Measurements from ENCODE around the gene UTS2.

Gene UTS2

DNA sequence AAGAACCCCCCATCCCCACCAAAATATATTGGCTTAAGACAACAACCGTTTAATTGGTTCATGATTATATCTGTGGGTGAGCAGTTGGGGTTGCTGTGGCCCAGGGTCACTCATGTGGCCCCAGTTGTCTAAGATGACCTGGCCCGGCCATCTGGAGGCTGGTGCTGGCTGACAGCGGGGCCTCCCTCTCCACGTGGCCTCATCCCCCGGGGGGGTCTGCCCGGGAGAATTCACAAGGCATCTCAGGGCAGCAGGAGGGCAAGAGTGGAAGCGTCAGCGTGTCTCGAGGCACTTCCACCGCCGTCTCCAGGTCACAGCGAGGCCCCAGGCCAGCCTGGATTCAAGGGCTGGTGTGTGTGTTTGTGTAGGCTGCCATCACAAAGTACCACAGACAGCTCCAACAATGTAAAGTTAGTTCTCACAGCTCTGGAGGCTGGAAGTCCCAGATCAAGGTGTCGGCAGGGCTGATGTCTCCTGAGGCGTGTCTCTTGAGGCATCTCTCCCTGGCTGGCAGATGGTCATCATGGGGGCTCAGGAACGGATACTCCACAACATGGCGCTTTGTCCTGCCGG, 11.0 kb upstream of the UTS2 start:
- no peak for DNase-seq (ENCODE audit: low read depth in 2 of 2)

DNA sequence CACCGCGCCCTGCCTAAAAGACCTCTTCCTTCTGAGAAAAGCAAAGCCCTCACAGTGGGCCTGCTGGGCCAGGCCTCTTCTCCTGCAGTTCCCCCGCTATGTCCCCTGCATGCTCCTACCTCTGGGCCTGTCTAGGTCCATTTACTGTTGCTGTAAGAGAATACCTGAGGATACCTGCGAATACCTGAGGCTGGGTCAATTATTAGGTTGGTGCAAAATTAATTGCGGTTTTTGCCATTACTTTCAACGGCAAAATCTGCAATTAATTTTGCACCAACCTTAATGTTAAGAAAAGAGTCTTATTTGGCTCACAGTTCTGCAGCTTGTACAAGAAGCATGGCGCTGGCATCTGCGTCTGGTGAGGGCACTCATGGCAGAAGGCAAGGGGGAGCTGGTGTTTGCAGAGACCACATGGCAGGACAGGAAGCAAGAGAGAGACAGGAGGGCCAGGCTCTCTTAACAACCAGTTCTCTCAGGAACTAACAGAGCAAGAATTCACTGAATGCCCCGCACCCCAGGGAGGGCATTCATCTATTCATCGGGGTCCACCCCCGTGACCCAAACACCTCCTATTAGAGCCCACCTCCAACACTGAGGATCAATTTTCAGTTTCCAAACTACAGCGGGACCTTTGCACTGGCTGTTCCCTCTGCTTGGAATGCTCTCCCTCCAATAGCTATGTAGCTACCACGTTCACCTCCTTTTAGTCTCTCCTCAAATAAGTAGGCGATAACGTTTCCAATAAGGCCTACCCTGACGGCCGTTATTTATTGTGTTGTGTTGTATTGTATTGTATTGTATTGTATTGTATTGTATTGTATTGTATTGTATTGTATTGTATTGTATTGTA, 9.6 kb upstream of the UTS2 start:
- DNase-seq (ENCODE audit: low read depth in 2 of 2): no peak

GRCh38 chr1:7861452-7861851, 8.6 kb upstream of the UTS2 start:
- DNase-seq (ENCODE audit: low read depth in 2 of 2): no peak

- DNase-seq (ENCODE audit: low read depth in 2 of 2): no peak
Observed at GRCh38 chr1:7860130-7860529, 7.3 kb upstream of the UTS2 start.

DNA sequence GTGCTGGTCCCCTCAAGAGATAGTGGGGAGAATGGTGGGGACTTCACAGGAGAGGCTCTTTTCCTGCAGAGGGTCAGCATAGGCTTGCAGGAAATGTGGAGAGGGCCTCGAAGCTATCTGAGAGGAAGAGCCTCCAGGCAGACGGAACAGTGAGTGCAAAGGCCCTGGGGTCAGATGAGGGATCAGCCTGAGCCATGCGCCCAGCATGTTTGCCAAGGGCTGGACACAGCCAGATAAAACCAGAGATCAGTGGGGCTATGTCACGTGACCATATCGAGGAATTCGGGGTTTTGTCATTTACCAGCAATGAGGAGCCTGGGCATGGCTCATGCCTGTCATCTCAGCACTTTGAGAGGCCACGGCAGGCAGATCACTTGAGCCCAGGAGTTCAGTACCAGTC, 6.5 kb upstream of the UTS2 start:
- DNase-seq (ENCODE audit: low read depth in 2 of 2): no peak

DNA sequence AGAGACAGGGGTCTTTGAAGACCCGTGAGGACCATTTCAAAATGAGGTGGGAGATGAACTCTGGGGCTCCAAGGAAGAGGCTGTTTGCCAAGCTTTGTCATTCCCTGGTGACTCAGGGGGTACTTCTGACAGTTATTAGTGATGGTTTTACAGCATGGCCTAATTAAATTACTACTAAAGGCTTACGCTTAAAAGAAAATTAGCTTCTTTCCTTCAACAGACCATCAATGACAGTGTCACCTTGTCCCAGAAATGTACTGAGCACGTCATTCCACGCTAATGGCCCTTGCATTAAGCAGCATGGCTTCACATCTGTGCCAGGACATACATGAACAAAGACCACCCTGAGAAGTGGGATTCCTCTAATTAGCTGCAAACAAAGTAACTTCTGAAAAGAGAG, 5.1 kb upstream of the UTS2 start:
- DNase-seq (ENCODE audit: low read depth in 2 of 2): no peak

DNA sequence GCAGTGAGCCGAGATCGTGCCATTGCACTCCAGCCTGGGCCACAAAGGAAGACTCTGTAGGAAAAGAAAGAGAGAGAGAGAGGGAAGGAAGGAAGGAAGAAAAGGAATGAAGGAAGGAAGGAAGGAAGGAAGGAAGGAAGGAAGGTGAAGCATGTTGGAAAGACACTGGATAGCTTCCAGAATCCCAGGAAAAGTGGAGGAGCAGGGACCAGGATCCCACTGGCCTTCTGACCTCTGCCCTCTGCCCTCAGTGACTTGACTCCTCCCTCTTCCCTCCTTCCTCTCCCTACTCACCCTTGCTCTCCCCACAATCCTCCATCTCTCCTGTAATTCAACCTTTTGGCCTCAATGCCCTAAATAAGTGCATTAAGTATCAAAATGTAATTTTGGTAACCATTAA, 4.1 kb upstream of the UTS2 start:
- no peak for DNase-seq (ENCODE audit: low read depth in 2 of 2)

- no peak for DNase-seq (ENCODE audit: low read depth in 2 of 2)
Observed at GRCh38 chr1:7856345-7856744, 3.5 kb upstream of the UTS2 start.

DNA sequence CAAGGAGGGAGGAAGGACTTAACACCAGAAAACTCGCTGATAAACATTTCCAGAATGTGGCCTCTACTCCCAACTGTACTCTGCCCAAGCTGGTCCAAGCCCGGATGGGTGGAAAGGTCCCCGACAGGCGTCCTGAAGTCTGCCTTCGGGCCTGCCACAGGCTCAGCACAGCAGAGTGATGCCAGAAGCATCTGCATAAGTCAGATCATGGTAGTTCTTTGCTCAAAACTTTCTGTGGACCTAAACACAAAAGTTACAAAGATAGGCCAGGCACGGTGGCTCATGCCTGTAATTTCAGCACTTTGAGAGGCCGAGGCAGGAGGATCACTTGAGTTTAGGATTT, 790 bp upstream of the UTS2 start:
- DNase-seq (ENCODE audit: low read depth in 2 of 2): no peak

DNA sequence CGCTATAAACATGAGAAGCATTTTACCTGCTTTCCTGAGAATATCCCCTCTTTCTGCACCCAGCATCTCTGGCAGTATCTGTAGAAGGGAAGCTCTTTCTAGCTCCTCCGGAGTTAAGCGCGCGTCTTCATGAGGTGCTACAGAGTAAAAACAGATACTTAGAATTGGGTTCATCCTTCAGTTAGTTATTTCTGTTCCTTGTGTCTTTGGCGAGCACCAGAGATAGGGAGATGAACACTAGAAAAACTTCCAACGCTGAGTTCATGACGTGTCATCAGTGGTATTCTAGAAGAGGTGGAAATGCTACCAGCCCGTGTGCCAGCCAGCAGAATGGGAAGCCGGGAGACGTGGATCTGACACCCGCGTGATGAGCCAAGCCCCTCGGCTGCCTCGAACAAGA, 2.1 kb downstream of the UTS2 start:
- no peak for DNase-seq (ENCODE audit: low read depth in 2 of 2)

- DNase-seq (ENCODE audit: low read depth in 2 of 2): no peak
Observed at GRCh38 chr1:7847599-7847998, 5.3 kb downstream of the UTS2 start.

DNA sequence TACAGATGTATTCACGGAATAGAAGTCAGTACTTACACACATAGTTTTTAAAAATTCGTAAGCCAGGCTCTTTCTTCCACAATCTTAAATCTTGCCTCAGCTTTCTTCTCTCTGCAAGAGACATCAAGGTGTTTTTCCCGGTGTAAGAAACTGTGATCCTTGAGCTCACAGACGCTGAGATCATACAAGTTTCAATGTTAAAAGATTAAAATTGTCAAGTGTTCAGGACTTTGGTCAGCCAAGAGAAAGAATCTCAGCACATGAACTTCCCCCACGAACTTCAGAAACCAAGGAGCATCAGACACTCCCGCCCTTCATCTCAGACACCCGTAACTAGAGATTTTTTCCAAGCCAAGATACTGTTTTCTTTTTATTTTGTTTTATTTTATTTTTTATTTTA, 6.2 kb downstream of the UTS2 start:
- DNase-seq (ENCODE audit: low read depth in 2 of 2): no peak

- no peak for DNase-seq (ENCODE audit: low read depth in 2 of 2)
Observed at GRCh38 chr1:7845761-7846160, 7.1 kb downstream of the UTS2 start.

GRCh38 chr1:7842517-7842916, 10.3 kb downstream of the UTS2 start:
- no peak for DNase-seq (ENCODE audit: low read depth in 2 of 2)

DNA sequence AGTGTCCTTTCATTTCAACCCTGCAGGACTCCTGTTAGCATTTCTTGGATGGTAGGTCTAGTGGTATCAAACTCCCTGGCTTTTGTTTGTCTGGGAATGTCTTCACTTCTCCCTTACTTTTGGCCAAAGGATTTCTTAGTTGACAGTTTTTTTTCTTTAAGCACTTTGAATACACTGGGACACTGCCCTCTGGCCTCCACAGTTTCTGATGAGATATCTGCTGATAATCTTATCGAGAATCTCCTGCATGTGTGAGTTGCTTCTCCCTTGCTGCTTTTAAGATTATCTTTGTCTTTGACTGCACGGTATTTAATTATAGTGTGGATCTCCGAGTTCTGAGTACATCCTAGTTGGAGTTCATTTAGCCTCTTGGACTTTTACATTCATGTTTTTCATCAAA, 13.3 kb downstream of the UTS2 start:
- DNase-seq (ENCODE audit: low read depth in 2 of 2): no peak

- DNase-seq (ENCODE audit: low read depth in 2 of 2): no peak
Observed at GRCh38 chr1:7838714-7839113, 14.2 kb downstream of the UTS2 start.

GRCh38 chr1:7833035-7833434, 19.8 kb downstream of the UTS2 start:
- DNase-seq (ENCODE audit: low read depth in 2 of 2): no peak

- DNase-seq (ENCODE audit: low read depth in 2 of 2): no peak
Observed at GRCh38 chr1:7831458-7831857, 21.4 kb downstream of the UTS2 start.

DNA sequence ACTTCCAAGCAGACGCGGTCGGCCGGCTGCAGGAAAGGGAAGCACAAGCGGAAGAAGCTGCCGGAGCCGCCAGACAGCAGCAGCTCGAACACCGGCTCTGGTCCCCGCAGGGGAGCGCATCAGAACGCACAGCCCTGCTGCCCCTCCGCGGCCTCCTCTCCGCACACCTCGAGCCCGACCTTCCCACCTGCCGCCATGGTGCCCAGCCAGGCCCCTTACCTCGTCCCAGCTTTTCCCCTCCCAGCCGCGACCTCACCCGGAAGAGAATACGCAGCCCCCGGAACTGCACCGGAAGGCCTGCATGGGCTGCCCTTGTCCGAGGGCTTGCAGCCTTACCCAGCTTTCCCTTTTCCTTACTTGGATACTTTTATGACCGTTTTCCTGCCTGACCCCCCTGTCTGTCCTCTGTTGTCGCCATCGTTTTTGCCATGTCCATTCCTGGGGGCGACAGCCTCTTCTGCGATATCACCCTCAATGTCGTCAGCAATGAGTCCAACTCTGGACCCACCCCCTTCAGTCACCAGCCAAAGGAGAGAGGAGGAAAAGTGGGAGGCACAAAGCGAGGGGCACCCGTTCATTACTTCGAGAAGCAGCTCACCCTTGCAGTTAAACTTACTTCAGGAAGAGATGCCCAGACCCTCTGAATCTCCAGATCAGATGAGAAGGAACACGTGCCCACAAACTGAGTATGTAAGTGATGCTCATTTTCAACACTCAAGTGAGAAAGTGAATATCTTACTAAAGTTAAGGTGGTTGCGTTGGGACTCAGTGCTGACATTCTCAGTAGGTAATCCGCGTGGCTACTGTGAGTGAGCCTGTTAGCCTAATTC, 25.5 kb downstream of the UTS2 start:
- DNase-seq (ENCODE audit: low read depth in 2 of 2): no peak

DNA sequence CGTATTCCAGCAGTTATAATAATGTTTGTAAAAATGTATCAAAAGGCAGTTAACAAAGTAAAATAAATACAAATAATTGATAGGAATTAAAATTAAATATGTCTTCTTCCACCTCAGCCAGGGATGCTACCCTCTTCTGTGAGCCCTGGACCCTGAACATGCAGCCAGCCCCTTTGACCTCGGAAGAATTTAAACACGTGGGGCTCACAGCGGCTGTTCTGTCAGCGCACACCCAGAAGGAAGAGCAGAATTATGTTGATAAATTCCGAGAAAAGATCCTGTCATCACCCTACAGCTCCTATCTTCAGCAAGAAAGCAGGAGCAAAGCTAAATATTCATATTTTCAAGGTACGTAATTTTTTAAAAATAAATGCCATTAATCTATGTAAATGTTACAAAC, 26.5 kb downstream of the UTS2 start:
- DNase-seq (ENCODE audit: low read depth in 2 of 2): no peak

DNA sequence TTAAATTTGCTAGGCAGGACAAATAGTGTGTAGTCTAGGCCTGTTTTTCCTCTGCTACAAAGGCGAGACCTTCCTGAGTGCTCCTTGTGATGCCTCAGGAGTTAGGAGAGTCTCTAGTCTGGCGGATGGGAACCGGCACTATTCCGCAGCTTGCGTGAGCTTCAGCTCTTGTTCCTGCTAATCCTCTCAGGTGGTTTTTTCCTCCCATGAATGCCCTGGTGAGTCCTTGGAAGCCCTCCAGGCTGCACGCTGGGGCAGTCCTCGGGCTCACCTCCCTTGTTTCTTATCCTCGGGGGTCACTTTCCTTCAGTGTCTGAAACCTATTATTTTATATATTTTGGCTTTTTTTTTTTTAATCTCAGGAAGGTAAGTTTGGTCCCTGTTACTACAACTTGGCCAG, 28.2 kb downstream of the UTS2 start:
- no peak for DNase-seq (ENCODE audit: low read depth in 2 of 2)

DNA sequence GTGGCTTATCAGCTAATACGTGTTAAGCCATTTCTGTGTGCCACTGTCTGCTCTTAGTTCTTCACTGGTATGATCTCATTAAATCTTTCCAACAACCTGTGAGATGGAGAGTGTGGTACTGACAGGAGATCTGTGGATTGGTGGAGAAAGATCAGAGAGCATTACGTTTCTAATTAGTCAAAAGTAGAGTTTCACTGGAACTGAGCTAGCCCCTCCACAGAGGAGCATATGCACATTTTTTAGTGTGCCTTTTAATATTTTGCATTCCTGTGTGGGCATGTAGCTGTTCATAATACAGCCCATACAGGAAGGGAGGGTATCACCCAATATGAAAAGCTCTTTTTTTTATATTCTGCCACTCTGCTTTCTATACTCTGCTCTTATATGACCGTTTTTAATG, 31.6 kb downstream of the UTS2 start:
- DNase-seq (ENCODE audit: low read depth in 2 of 2): no peak

All from stimulated activated CD4-positive, alpha-beta T cell treated with anti-CD3 and anti-CD28 coated beads, Interleukin-1b, Interleukin-23, amount 100 ng/mL, for 1 hour (primary cell).